H9 (cell line): ENCODE data around the gene SYCN. TPM values are rescaled to one million over a fixed set of nuclear protein-coding genes. Genes with fewer than 3 reads are reported as not detected.

ENCODE experiments used
- DNase-seq: peaks from one replicate; pipeline ENCODE4 v3.0.0-alpha.2; 2017
- H2AFZ ChIP-seq: one replicate; pipeline ENCODE4 v1.6.1; 2013; ENCODE audit warnings: mild to moderate bottlenecking, low read length, control low read depth, moderate library complexity
- H2AK5ac ChIP-seq: 2 replicates; pipeline ENCODE4 v1.6.1; 2013; ENCODE audit warnings: low read length, control low read depth, mixed read lengths; ENCODE audit not compliant: insufficient read length
- H2BK120ac ChIP-seq: one replicate; pipeline ENCODE4 v1.6.1; 2013; ENCODE audit warnings: low read depth, mild to moderate bottlenecking, low read length, control low read depth, inconsistent platforms; ENCODE audit not compliant: poor library complexity, severe bottlenecking
- H2BK12ac ChIP-seq: 2 replicates; pipeline ENCODE4 v1.6.1; 2013; ENCODE audit warnings: low read length, control low read depth, mixed read lengths, low read depth; ENCODE audit not compliant: insufficient read length
- H2BK15ac ChIP-seq: 2 replicates; pipeline ENCODE4 v1.6.1; 2013; ENCODE audit warnings: low read depth, low read length, control low read depth
- H2BK20ac ChIP-seq: one replicate; pipeline ENCODE4 v1.6.1; 2013; ENCODE audit warnings: low read depth, mild to moderate bottlenecking, low read length, control low read depth, inconsistent platforms; ENCODE audit not compliant: poor library complexity, severe bottlenecking
- H2BK5ac ChIP-seq: 2 replicates; pipeline ENCODE4 v1.6.1; 2013; ENCODE audit warnings: low read length, control low read depth, mixed read lengths; ENCODE audit not compliant: insufficient read length
- H3K14ac ChIP-seq: 2 replicates; pipeline ENCODE4 v1.6.1; 2013; ENCODE audit warnings: low read length, control low read depth; ENCODE audit not compliant: insufficient read depth
- H3K18ac ChIP-seq: 2 replicates; pipeline ENCODE4 v1.6.1; 2013; ENCODE audit warnings: low read depth, mild to moderate bottlenecking, mixed read lengths, low read length, control low read depth; ENCODE audit not compliant: insufficient read length
- H3K23ac ChIP-seq: 2 replicates; pipeline ENCODE4 v1.6.1; 2013; ENCODE audit warnings: low read length, control low read depth, mixed read lengths, low read depth; ENCODE audit not compliant: insufficient read length
- H3K23me2 ChIP-seq: 2 replicates; pipeline ENCODE4 v1.6.1; 2013; ENCODE audit warnings: low read depth, mild to moderate bottlenecking, mixed read lengths, low read length, control low read depth; ENCODE audit not compliant: insufficient read length, poor library complexity, severe bottlenecking
- H3K27ac ChIP-seq: 2 replicates; pipeline ENCODE4 v1.5.1; 2013; ENCODE audit warnings: low read length, control low read depth, mixed read lengths, low read depth; ENCODE audit not compliant: insufficient read length
- H3K27me3 ChIP-seq: 2 replicates; pipeline ENCODE4 v1.6.1; 2013; ENCODE audit warnings: low read length, control low read depth, inconsistent platforms; ENCODE audit not compliant: insufficient read depth
- H3K4ac ChIP-seq: 2 replicates; pipeline ENCODE4 v1.6.1; 2013; ENCODE audit warnings: low read depth, mild to moderate bottlenecking, control low read depth, inconsistent platforms, low read length, moderate library complexity
- H3K4me1 ChIP-seq: 2 replicates; pipeline ENCODE4 v1.6.1; 2013; ENCODE audit warnings: low read length, control low read depth, inconsistent platforms; ENCODE audit not compliant: insufficient read depth
- H3K4me2 ChIP-seq: 2 replicates; pipeline ENCODE4 v1.6.1; 2013; ENCODE audit warnings: low read length, control low read depth, mixed read lengths; ENCODE audit not compliant: insufficient read length, insufficient read depth
- H3K56ac ChIP-seq: 2 replicates; pipeline ENCODE4 v1.6.1; 2013; ENCODE audit warnings: low read depth, mild to moderate bottlenecking, mixed read lengths, low read length, control low read depth; ENCODE audit not compliant: insufficient read length
- H3K79me1 ChIP-seq: 2 replicates; pipeline ENCODE4 v1.6.1; 2013; ENCODE audit warnings: low read depth, mild to moderate bottlenecking, moderate library complexity, low read length, control low read depth, inconsistent platforms; ENCODE audit not compliant: insufficient read depth, poor library complexity, severe bottlenecking
- H3K79me2 ChIP-seq: 2 replicates; pipeline ENCODE4 v1.6.1; 2013; ENCODE audit warnings: low read length, control low read depth, inconsistent platforms; ENCODE audit not compliant: insufficient read depth
- H3K9ac ChIP-seq: 2 replicates; pipeline ENCODE4 v1.6.1; 2013; ENCODE audit warnings: low read length, control low read depth, mixed read lengths; ENCODE audit not compliant: insufficient read length; ENCODE audit errors: extremely low read depth
- H3K9me3 ChIP-seq: one replicate; pipeline ENCODE4 v1.6.1; 2013; ENCODE audit warnings: low read depth, low read length, inconsistent platforms; ENCODE audit not compliant: control insufficient read depth
- H3T11ph ChIP-seq: one replicate; pipeline ENCODE4 v1.6.1; 2013; ENCODE audit warnings: mild to moderate bottlenecking, low read length, control low read depth, inconsistent platforms
- H4K20me1 ChIP-seq: one replicate; pipeline ENCODE4 v1.6.1; 2013; ENCODE audit not compliant: control insufficient read depth, insufficient read length, insufficient read depth
- H4K5ac ChIP-seq: 2 replicates; pipeline ENCODE4 v1.6.1; 2013; ENCODE audit warnings: low read depth, mild to moderate bottlenecking, mixed read lengths, low read length, control low read depth; ENCODE audit not compliant: insufficient read length
- H4K8ac ChIP-seq: replicated peaks from 2 replicates; pipeline ENCODE4 v1.6.1; 2013; ENCODE audit warnings: low read length, control low read depth, mixed read lengths, low read depth; ENCODE audit not compliant: insufficient read length
- H4K91ac ChIP-seq: 2 replicates; pipeline ENCODE4 v1.6.1; 2013; ENCODE audit warnings: low read depth, mild to moderate bottlenecking, moderate library complexity, mixed read lengths, low read length, control low read depth; ENCODE audit not compliant: insufficient read length
- H3K27ac Mint-ChIP-seq, 3 experiments: 2 replicates in 2 of 3; 3 replicates in 1 of 3; pipeline ENCODE4 v1.8.0; 2020 to 2021; ENCODE audit warnings: mixed read lengths in 3 of 3, mild to moderate bottlenecking in 1 of 3, moderate library complexity in 1 of 3
- H3K27me3 Mint-ChIP-seq: 2 replicates; pipeline ENCODE4 v1.8.0; 2021; ENCODE audit warnings: low read depth, mild to moderate bottlenecking, moderate library complexity, mixed read lengths
- H3K36me3 Mint-ChIP-seq, 3 experiments: 2 replicates in 2 of 3; 3 replicates in 1 of 3; pipeline ENCODE4 v1.8.0; 2020 to 2021; ENCODE audit warnings: low read depth in 3 of 3, mixed read lengths in 3 of 3; ENCODE audit not compliant: insufficient read depth in 1 of 3
- H3K4me1 Mint-ChIP-seq, 2 experiments: 2 replicates each; pipeline ENCODE4 v1.8.0; 2020; ENCODE audit warnings: mixed read lengths in 2 of 2
- H3K4me3 Mint-ChIP-seq, 2 experiments: 2 replicates in 1 of 2; 3 replicates in 1 of 2; pipeline ENCODE4 v1.8.0; 2020 to 2021; ENCODE audit warnings: mild to moderate bottlenecking in 2 of 2, mixed read lengths in 2 of 2, moderate library complexity in 1 of 2
- H3K9me3 Mint-ChIP-seq, 2 experiments: 2 replicates in 1 of 2; 3 replicates in 1 of 2; pipeline ENCODE4 v1.8.0; 2020; ENCODE audit warnings: mild to moderate bottlenecking in 2 of 2, mixed read lengths in 2 of 2, moderate library complexity in 1 of 2
- WGBS: extraction: QIAGEN DNeasy Blood & Tissue Kit; methylation state at CpG from one replicate; pipeline ENCODE4 v1.1.7; 2013; ENCODE audit warnings: missing lambda C conversion rate, low lambda C conversion rate, mixed read lengths; ENCODE audit not compliant: insufficient read length; ENCODE audit errors: extremely low coverage; 5-methylcytosine and 5-hydroxymethylcytosine counted together
- total RNA-seq: library from RNA; stranded (reverse); gene quantifications from 2 replicates; pipeline ENCODE4 v1.2.1, GENCODE V29; 2021
- TF ChIP-seq, protein P1 (sequence below): fragments of 200-600 bp; sonication (generic); conservative IDR thresholded peaks from 3 replicates; pipeline ENCODE4 v1.8.0; 2021; ENCODE audit warnings: antibody characterized with exemption, mild to moderate bottlenecking

The SYCN gene
- total RNA-seq, 1 experiment from 2014 or later: not detected

DNA sequence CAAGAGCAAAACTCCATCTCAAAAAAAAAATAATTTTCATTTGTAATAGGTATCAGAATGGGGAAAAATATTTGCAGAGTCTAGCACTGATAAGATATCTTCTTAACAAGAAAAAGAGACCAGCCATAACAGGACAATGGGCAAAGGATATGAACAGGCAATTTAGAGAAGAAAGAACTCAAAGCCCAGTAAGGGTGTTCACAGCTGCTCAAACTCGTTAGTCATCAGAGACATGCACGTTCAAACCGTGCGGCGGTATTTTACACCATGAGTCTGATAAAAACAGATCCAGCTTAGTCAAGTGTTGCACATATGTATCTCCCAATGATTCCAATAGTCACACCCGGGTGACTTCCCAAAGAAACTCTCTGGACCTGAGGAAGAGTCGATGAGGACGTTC, 21.0 kb downstream of the SYCN start:
- Histone ChIP-seq H3K23me2 (no peaks in the 10 kb centered on the region), H4K8ac (no peak overlapping the region), H2BK120ac (no peak overlapping the region), H2AK5ac (no peak overlapping the region), H3K79me2 (no peaks in the 10 kb centered on the region), H2BK20ac (no peak overlapping the region), H3K4me2 (no peak overlapping the region), H3K27me3 (no peaks in the 10 kb centered on the region), H2BK12ac (no peak overlapping the region), H3K9ac (no peak overlapping the region), H3K4ac (no peak overlapping the region), H3K14ac (no peak overlapping the region), H4K5ac (no peak overlapping the region), H3K9me3 (no peaks in the 10 kb centered on the region), H3K23ac (no peak overlapping the region), H3K27ac (no peak overlapping the region), H3K79me1 (no peaks in the 10 kb centered on the region), H3K4me1 (no peaks in the 10 kb centered on the region), H3K56ac (no peak overlapping the region), H2BK15ac (no peak overlapping the region), H4K91ac (no peak overlapping the region), H3T11ph (no peak overlapping the region), H4K20me1 (no peaks in the 10 kb centered on the region), H3K18ac (no peak overlapping the region), H2BK5ac (no peak overlapping the region), H2AFZ (no peak overlapping the region)
- WGBS: no CpG with 5 or more reads among the region's 8 CpGs
- H3K4me3 Mint-ChIP-seq: no peak overlapping the region
- H3K27ac Mint-ChIP-seq: no peak overlapping the region
- peaks cover under 1 to 24% (median 16%) of the 10 kb centered on the region in 3 experiments; a peak in 6 of 7 replicates for H3K36me3 Mint-ChIP-seq
- peaks cover 2% of the 10 kb centered on the region for H3K27me3 Mint-ChIP-seq
- no peak for DNase-seq
- H3K4me1 Mint-ChIP-seq: peaks cover 2 to 13% of the 10 kb centered on the region in 2 experiments; a peak in 2 of 4 replicates
- TF ChIP-seq, protein P1, sequence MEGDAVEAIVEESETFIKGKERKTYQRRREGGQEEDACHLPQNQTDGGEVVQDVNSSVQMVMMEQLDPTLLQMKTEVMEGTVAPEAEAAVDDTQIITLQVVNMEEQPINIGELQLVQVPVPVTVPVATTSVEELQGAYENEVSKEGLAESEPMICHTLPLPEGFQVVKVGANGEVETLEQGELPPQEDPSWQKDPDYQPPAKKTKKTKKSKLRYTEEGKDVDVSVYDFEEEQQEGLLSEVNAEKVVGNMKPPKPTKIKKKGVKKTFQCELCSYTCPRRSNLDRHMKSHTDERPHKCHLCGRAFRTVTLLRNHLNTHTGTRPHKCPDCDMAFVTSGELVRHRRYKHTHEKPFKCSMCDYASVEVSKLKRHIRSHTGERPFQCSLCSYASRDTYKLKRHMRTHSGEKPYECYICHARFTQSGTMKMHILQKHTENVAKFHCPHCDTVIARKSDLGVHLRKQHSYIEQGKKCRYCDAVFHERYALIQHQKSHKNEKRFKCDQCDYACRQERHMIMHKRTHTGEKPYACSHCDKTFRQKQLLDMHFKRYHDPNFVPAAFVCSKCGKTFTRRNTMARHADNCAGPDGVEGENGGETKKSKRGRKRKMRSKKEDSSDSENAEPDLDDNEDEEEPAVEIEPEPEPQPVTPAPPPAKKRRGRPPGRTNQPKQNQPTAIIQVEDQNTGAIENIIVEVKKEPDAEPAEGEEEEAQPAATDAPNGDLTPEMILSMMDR: no peak
- H3K9me3 Mint-ChIP-seq: no peaks in the 10 kb centered on the region
